GM18520 (cell line): ENCODE data around the gene SLC2A8.

Experiments used
- ATAC-seq: cut with Tn5 transposase; IDR thresholded peaks from one replicate; pipeline ENCODE4 v1.9.1; 2021; ENCODE audit not compliant: unreplicated experiment

Gene SLC2A8

DNA sequence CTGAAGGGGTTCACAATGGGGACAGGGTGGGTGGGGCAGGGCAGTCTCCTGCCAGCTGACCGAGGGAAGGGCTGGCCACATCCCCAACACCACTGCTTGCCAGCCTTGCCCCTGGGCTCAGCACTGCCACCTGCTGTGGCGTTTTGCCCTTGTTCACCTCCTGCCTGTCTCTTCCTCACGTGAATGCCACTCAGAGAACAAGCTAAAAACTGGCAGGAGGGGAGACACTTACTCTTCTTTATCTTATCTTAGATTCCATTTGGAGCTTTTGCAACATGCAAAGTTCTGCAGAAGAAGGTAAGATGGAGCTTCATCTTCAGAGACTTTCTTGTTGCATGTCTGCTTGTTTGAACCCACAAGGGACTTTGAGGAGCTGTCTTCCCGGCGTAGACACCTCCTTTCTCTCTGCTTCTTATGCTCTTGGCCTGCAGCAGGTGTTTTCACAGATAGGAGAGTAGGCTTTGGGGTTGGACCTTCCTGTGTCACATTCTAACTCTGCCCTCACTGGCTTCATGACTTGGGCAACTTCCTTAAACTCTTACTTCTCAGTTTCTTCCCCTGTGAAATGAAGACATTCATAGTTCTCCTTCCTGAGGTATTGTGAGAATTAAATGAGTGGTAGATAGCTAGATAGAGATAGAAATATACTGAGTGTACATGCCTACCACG, 58.5 kb downstream of the SLC2A8 start:
- ATAC-seq: no peak

DNA sequence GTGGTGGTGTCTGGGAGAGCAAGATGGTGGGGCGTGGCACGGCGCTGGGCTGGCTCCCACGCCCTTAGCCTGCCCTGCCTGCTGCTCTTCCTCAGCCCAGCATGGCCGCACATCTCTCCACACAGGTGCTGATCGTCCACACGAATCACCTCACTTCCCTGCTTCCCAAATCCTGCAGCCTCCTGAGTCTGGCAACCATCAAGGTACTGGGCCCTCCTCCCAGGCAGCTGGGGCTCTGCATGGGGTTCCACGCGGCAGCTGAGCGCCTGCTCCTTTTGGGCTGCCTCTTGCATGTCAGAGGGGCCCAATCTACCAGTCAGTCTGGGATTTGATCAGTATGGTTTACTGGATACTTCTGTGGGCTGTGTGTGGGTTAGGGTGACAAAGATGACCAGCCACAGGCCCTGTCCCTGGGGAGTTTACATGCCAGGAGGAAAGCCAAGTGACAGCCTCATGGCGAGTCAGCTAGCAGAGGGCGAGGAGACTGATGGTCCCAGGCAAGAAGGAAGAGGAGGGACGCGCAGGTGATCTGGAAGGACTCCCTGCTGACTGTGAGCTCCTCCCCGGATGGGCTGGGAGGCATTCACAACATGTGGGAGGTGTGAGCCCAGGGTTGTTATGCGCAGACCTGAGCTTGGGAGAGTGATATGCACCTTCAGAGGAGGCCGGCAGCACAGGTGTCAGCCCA, 60.4 kb downstream of the SLC2A8 start:
- ATAC-seq: no peak
